ENCODE measurements around the gene TPSAB1.
"Not testable (repeated sequence)": the region's sequence is repeated elsewhere in the genome, so short reads cannot be mapped to it uniquely, and the experiment has no call there.

Gene TPSAB1

GRCh38 chr16:1240436-1240835, at the start of gene TPSAB1:
TSS of gene TPSAB1 (plus strand) at chr16:1240705. CDS start at chr16:1240939, 234 bp downstream.
- in situ Hi-C loops (cut with MboI; ENCODE audit: low sequenced_read_pairs), result not testable (repeated sequence)

- in situ Hi-C loops (cut with MboI; ENCODE audit: low sequenced_read_pairs), result not testable (repeated sequence)
Observed at GRCh38 chr16:1190789-1191188, 49.7 kb upstream of the TPSAB1 start.

GRCh38 chr16:1192384-1193073, 48.0 kb upstream of the TPSAB1 start:
- in situ Hi-C loops (cut with MboI; ENCODE audit: low sequenced_read_pairs), result no loop called here

- in situ Hi-C loops (cut with MboI; ENCODE audit: low sequenced_read_pairs), result no loop called here
Observed at GRCh38 chr16:1193143-1193824, 47.2 kb upstream of the TPSAB1 start.

DNA sequence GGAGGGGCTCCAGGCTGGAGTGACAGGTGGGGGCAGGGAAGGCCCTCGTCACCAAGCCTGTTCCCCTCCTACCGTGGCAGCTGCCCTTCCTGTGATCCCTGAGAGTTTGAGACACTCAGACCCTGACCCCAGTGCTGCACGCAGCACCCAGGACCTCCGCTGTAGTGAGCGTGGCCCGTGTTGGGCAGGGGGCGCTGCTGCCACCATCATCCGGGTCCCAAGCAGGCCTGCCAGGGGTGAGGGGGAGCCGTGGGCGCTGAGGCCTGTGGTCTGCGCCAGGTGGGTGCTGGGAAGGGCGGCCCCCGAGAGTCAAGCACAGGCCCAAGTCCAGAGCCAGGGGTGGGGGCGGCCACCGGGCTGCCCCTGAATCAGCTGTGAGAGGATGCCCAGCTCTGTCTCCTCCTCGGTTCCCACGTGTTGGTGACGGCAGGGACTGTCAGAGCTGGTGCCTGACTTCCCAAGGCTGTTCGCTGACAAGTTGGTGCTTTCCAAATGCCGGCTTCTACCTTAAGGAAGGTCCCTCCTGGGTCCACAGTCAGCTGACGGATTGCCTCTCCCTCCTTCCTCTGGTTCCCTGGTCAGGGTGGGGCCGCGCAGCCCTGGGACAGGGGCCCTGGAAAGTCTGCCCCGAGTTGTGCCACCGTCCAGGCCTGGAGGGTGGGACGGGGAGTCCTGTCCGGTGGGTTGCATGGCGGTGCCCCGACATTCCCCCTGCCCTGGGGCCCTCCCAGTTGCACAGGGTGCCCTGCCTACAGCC, 46.5 kb upstream of the TPSAB1 start:
- in situ Hi-C loops (cut with MboI; ENCODE audit: low sequenced_read_pairs), result no loop called here

GRCh38 chr16:1194665-1195392, 45.7 kb upstream of the TPSAB1 start:
- in situ Hi-C loops (cut with MboI; ENCODE audit: low sequenced_read_pairs), result no loop called here

DNA sequence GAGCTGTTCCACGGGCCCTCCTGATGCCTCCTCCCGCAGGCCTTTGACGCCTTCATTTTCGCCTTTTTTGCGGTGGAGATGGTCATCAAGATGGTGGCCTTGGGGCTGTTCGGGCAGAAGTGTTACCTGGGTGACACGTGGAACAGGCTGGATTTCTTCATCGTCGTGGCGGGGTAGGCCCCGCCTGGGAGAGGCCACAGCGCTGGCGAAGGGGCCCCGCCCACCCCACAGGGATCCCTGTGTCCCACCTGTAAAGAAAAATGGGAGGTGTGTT, 45.2 kb upstream of the TPSAB1 start:
- in situ Hi-C loops (cut with MboI; ENCODE audit: low sequenced_read_pairs), result no loop called here

- in situ Hi-C loops (cut with MboI; ENCODE audit: low sequenced_read_pairs), result no loop called here
Observed at GRCh38 chr16:1196494-1196893, 44.0 kb upstream of the TPSAB1 start.

- in situ Hi-C loops (cut with MboI; ENCODE audit: low sequenced_read_pairs), result no loop called here
Observed at GRCh38 chr16:1197237-1197866, 43.2 kb upstream of the TPSAB1 start.

DNA sequence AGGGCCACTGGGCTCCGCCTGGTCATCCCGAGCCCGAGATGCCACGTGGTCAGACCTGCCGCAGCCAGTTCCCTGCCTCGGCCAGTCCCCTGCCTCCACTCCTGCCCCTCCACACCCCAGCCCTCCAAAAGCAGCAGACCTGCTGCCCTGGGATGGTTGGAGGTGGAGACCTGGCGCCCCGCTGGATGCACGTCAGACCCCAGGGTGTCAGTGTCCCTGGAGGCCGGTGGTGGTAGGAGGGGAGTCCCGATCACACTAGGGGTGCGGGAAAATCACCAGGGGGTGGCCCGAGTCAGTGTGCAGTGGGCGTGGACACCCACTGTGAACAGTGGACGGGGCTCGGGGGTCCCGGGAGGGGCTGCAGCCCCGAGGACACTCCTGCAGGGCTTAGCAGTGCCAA, 42.3 kb upstream of the TPSAB1 start:
- in situ Hi-C loops (cut with MboI; ENCODE audit: low sequenced_read_pairs), result no loop called here

- in situ Hi-C loops (cut with MboI; ENCODE audit: low sequenced_read_pairs), result not testable (repeated sequence)
Observed at GRCh38 chr16:1198671-1199346, 41.7 kb upstream of the TPSAB1 start.

DNA sequence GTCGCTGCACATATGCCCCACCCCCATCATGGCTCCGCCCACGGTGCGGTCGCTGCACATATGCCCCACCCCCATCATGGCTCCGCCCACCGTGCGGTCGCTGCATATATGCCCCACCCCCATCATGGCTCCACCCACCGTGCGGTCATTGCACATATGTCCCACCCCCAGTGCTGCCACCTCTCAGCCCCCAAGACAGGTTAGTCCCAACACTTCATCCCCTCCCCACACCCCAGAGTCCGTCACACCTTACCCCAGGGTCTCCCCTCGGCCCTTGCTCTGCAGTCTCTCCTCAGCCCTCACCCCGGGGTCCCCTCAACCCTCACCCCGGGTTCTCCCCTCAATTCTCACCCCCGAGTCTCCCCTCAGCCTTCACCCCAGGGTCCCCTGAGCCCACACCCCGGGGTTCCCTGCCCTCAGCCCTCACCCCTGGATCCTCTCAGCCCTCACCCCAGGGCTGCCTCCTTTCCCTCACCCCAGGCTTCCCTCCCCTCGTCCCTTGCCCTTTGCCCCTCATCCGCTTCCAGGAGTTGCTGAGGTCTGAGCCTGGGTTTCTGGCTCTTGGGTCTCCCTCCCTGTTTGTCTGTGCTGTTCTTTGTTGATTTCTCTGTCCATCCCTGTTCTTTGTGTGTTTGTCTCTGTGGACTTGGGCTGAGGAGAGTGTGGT, 41.0 kb upstream of the TPSAB1 start:
- in situ Hi-C loops (cut with MboI; ENCODE audit: low sequenced_read_pairs), result no loop called here

- in situ Hi-C loops (cut with MboI; ENCODE audit: low sequenced_read_pairs), result no loop called here
Observed at GRCh38 chr16:1200014-1200627, 40.4 kb upstream of the TPSAB1 start.

DNA sequence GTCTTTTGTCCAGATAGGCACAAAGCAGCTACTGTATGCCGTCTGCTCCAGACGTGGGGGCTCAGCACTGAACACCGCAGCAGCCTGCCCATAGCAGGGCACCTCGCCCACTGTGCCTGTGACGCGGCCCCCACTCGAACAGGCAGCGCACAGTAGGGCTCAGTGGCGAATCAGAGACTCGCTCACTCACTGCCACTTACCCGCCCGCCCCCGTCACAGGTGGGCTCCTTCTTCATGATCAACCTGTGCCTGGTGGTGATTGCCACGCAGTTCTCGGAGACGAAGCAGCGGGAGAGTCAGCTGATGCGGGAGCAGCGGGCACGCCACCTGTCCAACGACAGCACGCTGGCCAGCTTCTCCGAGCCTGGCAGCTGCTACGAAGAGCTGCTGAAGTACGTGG, 39.1 kb upstream of the TPSAB1 start:
- in situ Hi-C loops (cut with MboI; ENCODE audit: low sequenced_read_pairs), result no loop called here

- in situ Hi-C loops (cut with MboI; ENCODE audit: low sequenced_read_pairs), result no loop called here
Observed at GRCh38 chr16:1202274-1202673, 38.2 kb upstream of the TPSAB1 start.

- in situ Hi-C loops (cut with MboI; ENCODE audit: low sequenced_read_pairs), result no loop called here
Observed at GRCh38 chr16:1204933-1205332, 35.6 kb upstream of the TPSAB1 start.

- in situ Hi-C loops (cut with MboI; ENCODE audit: low sequenced_read_pairs), result no loop called here
Observed at GRCh38 chr16:1206326-1206725, 34.2 kb upstream of the TPSAB1 start.

DNA sequence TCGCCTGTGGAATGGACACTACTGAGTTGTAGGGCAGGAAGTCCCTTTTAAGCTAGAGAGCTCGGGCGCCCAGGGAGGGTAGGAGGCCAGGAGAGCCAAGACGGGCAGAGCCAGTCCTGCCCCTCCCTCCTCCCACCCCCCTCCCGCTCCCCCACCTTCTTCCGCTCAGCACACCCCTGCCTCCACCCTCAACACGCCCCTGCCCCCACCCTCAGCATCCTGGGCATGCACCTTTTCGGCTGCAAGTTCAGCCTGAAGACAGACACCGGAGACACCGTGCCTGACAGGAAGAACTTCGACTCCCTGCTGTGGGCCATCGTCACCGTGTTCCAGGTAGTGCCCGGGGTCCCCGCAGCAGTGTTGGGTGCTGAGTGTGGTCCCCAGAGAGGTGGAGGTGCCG, 33.7 kb upstream of the TPSAB1 start:
- in situ Hi-C loops (cut with MboI; ENCODE audit: low sequenced_read_pairs), result no loop called here

- in situ Hi-C loops (cut with MboI; ENCODE audit: low sequenced_read_pairs), result no loop called here
Observed at GRCh38 chr16:1208239-1208830, 32.2 kb upstream of the TPSAB1 start.
